GM18526 (cell line): Measurements from ENCODE around the gene F10.

Experiments
- POLR2A ChIP-seq: IDR thresholded peaks from 3 replicates; pipeline ENCODE4 v1.6.1; 2011; ENCODE audit not compliant: insufficient read length; ENCODE audit errors: extremely low read depth

Gene F10

GRCh38 chr13:113158946-113159345, 36.3 kb downstream of the F10 start:
- no peak for TF ChIP-seq POLR2A

GRCh38 chr13:113159701-113160100, 37.1 kb downstream of the F10 start:
- no peak for TF ChIP-seq POLR2A

- no peak for TF ChIP-seq POLR2A
Observed at GRCh38 chr13:113160983-113161382, 38.4 kb downstream of the F10 start.

- TF ChIP-seq POLR2A: no peak
Observed at GRCh38 chr13:113161433-113161832, 38.8 kb downstream of the F10 start.

GRCh38 chr13:113162783-113163685, 40.4 kb downstream of the F10 start:
- TF ChIP-seq POLR2A: no peak

GRCh38 chr13:113164492-113164891, 41.9 kb downstream of the F10 start:
- no peak for TF ChIP-seq POLR2A

GRCh38 chr13:113166266-113166665, 43.7 kb downstream of the F10 start:
- no peak for TF ChIP-seq POLR2A

- TF ChIP-seq POLR2A: no peak
Observed at GRCh38 chr13:113166681-113167080, 44.1 kb downstream of the F10 start.

- no peak for TF ChIP-seq POLR2A
Observed at GRCh38 chr13:113167155-113167554, 44.6 kb downstream of the F10 start.

- no peak for TF ChIP-seq POLR2A
Observed at GRCh38 chr13:113167575-113167974, 45.0 kb downstream of the F10 start.

GRCh38 chr13:113168211-113168610, 45.6 kb downstream of the F10 start:
- TF ChIP-seq POLR2A: no peak

GRCh38 chr13:113169277-113170272, 47.0 kb downstream of the F10 start:
- TF ChIP-seq POLR2A: no peak

- no peak for TF ChIP-seq POLR2A
Observed at GRCh38 chr13:113170511-113170910, 47.9 kb downstream of the F10 start.

GRCh38 chr13:113171250-113172125, 48.9 kb downstream of the F10 start:
- no peak for TF ChIP-seq POLR2A
